Transverse colon (tissue), 3 donors: Measurements from ENCODE around the gene LEMD3.

ENCODE experiments used
- POLR2A ChIP-seq: fragments of 450-650 bp; IDR thresholded peaks from one replicate; pipeline ENCODE4 v1.6.1; 2016; ENCODE audit warnings: antibody characterized with exemption, mild to moderate bottlenecking, moderate library complexity
- TF ChIP-seq, protein P1 (sequence below), 5 experiments: fragments of 200-600 bp in 3 of 5; fragments of 450-650 bp in 2 of 5; sonication (generic) in 3 of 5; IDR thresholded peaks; 1 replicate in 2 of 5; 2 replicates in 3 of 5; pipeline ENCODE4 v1.5.1; 2016 to 2017; ENCODE audit warnings: antibody characterized with exemption in 5 of 5, inconsistent platforms in 3 of 5, mild to moderate bottlenecking in 2 of 5, moderate library complexity in 1 of 5

DNA sequence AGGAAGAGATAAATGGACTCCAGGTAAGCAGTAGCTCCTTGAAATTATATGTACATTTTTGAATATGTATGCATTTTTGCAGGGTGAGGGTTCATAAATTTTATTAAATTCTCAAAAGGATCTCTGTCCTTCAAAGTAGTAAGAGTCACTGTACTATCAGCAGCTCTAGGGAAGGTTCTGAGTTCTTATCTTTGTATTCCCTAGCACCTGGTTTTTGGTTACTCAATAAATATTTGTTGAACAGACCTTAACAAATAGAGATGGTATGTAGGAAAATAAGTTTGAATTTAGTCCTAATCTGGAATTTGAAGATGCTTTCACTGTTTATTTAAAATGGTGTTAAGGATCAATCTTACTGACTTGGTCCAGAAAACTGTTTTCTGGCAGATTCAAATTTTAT, 18.3 kb downstream of the LEMD3 start:
- no peak for TF ChIP-seq POLR2A
- TF ChIP-seq, protein P1, sequence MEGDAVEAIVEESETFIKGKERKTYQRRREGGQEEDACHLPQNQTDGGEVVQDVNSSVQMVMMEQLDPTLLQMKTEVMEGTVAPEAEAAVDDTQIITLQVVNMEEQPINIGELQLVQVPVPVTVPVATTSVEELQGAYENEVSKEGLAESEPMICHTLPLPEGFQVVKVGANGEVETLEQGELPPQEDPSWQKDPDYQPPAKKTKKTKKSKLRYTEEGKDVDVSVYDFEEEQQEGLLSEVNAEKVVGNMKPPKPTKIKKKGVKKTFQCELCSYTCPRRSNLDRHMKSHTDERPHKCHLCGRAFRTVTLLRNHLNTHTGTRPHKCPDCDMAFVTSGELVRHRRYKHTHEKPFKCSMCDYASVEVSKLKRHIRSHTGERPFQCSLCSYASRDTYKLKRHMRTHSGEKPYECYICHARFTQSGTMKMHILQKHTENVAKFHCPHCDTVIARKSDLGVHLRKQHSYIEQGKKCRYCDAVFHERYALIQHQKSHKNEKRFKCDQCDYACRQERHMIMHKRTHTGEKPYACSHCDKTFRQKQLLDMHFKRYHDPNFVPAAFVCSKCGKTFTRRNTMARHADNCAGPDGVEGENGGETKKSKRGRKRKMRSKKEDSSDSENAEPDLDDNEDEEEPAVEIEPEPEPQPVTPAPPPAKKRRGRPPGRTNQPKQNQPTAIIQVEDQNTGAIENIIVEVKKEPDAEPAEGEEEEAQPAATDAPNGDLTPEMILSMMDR (IDR thresholded peaks at IDR 0.05), result no peak
